A549 treated with RU486 at 1 μM for 4 hours (cell line): ENCODE data around the gene E2F4. TPM values are rescaled to one million over a fixed set of nuclear protein-coding genes. Genes with fewer than 3 reads are reported as not detected.

Experiments used
- total RNA-seq: library from RNA; stranded (reverse); fragments of 200-300 nt; extraction: Qiagen RNA extraction; gene quantifications from 5 replicates; pipeline ENCODE4 v1.2.3, GENCODE V29; 2022; ENCODE audit warnings: low read depth

Gene E2F4
- 73.1 to 95.2 TPM (median 91.3 TPM) in 5 replicates for total RNA-seq

GRCh38 chr16:67191995-67192681, at the start of gene E2F4:
TSS of gene E2F4 (plus strand) at chr16:67192155. CDS start at chr16:67192228, 73 bp downstream.

DNA sequence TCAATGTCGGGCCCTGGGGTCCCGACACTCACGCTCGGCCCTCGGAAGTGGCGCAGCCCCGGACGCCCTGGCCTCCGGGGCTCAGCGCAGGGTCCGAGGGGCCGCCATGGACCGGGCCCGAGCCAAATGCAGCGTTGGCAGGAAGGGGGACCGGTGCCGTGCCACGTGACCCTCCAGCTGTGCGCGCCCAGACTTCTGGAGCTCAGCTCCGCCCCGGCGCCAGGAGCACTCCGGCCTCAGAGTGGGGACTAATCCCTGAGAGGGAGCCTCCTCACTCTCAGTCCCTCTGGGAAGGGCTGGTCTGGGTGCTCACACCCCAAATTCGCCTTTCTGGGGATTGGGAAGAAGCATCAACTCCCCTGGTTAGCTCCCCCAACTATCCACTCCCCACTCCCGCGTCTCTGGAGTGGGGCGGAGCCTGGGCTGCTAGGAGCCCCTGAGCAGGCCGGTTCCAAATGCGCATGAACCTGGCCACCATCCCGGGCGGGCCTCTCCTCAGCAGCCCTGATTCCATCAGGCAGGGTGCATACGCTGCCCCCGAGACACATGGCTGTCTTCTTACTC, 41.0 kb upstream of the E2F4 start, which contains the start of gene B3GNT9:
Gene B3GNT9, minus strand, starts transcription at position 166 of the 564 bp plus-strand sequence. CDS start 513 bp downstream, outside the sequence.

DNA sequence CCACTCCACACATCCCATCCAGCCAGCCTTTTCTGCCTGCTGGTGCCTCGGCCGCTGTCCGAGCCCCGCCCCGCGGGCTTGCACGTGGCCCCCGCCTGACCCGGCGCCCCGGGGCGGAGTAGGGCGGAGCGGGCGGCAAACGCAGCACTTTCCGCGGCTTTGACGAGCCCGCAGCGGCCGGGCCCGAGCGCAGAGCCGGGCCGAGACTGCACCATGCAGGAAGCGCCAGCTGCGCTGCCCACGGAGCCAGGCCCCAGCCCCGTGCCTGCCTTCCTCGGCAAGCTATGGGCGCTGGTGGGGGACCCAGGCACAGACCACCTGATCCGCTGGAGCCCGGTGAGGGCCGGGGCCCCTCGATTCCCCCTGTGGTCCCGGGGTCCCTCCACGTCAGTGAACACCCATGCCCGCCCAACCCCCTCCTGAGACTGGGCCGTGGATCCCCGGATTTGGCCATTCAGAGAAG, 27.3 kb upstream of the E2F4 start, which contains the start of gene HSF4:
Gene HSF4, plus strand, starts transcription at position 147 of the 463 bp plus-strand sequence. Its CDS starts 67 bp downstream, at position 214.

DNA sequence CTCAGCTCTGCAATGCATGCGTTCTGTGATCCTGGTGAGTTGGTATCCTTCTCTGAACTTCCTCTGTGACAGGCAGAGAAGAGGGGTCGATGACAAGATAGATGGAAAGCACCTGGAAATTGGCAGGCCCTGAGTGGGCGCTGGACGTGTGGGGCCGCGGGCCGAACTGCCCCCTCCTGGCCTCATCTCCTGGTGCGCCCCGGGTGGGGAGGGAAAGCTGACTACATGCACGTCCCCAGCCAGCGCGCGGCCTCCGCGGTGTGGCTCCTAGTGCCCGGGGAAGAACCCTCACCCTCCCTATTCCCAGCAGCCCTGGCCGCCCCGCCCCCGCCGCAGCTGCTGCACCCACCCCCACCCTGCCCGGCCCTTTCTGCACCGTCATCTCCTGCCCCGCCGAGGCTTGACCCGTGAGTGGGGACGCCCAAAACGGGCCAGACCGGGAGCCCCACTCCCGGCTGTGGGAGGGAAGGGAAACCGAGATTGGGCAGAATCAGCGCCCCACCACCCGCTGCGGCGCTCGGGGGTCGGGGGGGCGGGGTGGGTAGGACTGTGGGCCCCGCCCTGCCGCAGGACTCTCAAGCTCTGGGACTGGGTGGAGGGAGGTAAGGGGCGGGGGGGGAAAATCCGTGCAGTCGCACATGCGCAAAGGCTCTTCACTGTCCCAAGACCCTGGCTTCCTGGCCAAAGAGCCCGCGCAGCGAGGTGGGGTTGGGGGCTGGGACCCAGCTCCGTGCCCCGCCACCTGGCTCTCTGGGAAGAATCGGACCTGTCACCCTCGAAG, 21.6 kb upstream of the E2F4 start, which contains the start of gene NOL3:
Gene NOL3, plus strand, starts transcription at position 371 of the 781 bp plus-strand sequence.

GRCh38 chr16:67183627-67184452, 8.1 kb upstream of the E2F4 start, which contains the start of gene MATCAP1:
TSS of gene MATCAP1 (minus strand) at chr16:67183963. CDS start at chr16:67180610, 3,353 bp downstream.

GRCh38 chr16:67190041-67190440, 1.9 kb upstream of the E2F4 start, which contains the start of gene EXOC3L1:
TSS of gene EXOC3L1 (minus strand) at chr16:67190136. CDS start at chr16:67189676, 460 bp downstream.

GRCh38 chr16:67199011-67199807, 7.3 kb downstream of the E2F4 start, which contains the start of gene ELMO3:
TSS of gene ELMO3 (plus strand) at chr16:67199131. CDS start at chr16:67199327, 196 bp downstream.

GRCh38 chr16:67226804-67227566, 35.0 kb downstream of the E2F4 start, which contains the start of gene TMEM208:
TSS of gene TMEM208 (plus strand) at chr16:67227130. CDS start at chr16:67227219, 89 bp downstream.

GRCh38 chr16:67247192-67248072, 55.5 kb downstream of the E2F4 start, which contains the start of gene FHOD1:
TSS of gene FHOD1 (minus strand) at chr16:67247481. CDS start at chr16:67247410, 71 bp downstream.

Other genes with a start within 250 kb of the E2F4 start
- gene CES3, start 230.9 kb upstream of the E2F4 start, total RNA-seq, result 1.5 to 2.2 TPM (median 1.9 TPM) in 5 replicates
- gene CES4A, start 203.6 kb upstream of the E2F4 start, total RNA-seq, result 1.4 to 2.1 TPM (median 1.6 TPM) in 5 replicates
- gene CBFB, start 163.0 kb upstream of the E2F4 start, total RNA-seq, result 46.6 to 57.3 TPM (median 50.3 TPM) in 5 replicates
- 22.5 to 25.5 TPM (median 24.4 TPM) in 5 replicates for gene PHAF1, start 82.2 kb upstream of the E2F4 start, total RNA-seq
- 6.3 to 8.5 TPM (median 8.3 TPM) in 5 replicates for gene B3GNT9, start 41.2 kb upstream of the E2F4 start, total RNA-seq
- gene TRADD, start 32.2 kb upstream of the E2F4 start, total RNA-seq, result 10.8 to 20.6 TPM (median 18.2 TPM) in 5 replicates
- gene FBXL8, start 32.2 kb upstream of the E2F4 start, total RNA-seq, result 5.0 to 8.5 TPM (median 7.1 TPM) in 5 replicates
- 8.5 to 15.7 TPM (median 12.7 TPM) in 5 replicates for gene HSF4, start 27.4 kb upstream of the E2F4 start, total RNA-seq
- 42.7 to 56.6 TPM (median 54.5 TPM) in 5 replicates for gene NOL3, start 21.6 kb upstream of the E2F4 start, total RNA-seq
- 3.0 to 6.4 TPM (median 5.2 TPM) in 5 replicates for gene MATCAP1, start 8.2 kb upstream of the E2F4 start, total RNA-seq
- gene EXOC3L1, start 2.0 kb upstream of the E2F4 start, total RNA-seq, result not detected in 5 replicates
- 0.75 to 1.6 TPM (median 1.2 TPM) in 5 replicates for gene ELMO3, start 7.0 kb downstream of the E2F4 start, total RNA-seq
- 87.7 to 101 TPM (median 89.2 TPM) in 5 replicates for gene TMEM208, start 35.0 kb downstream of the E2F4 start, total RNA-seq
- 30.2 to 53.3 TPM (median 46.7 TPM) in 5 replicates for gene FHOD1, start 55.3 kb downstream of the E2F4 start, total RNA-seq
- gene SLC9A5, start 56.8 kb downstream of the E2F4 start, total RNA-seq, result 0.89 to 1.6 TPM (median 1.4 TPM) in 5 replicates
- gene PLEKHG4, start 87.4 kb downstream of the E2F4 start, total RNA-seq, result 9.4 to 16.4 TPM (median 15.4 TPM) in 5 replicates
- gene KCTD19, start 134.6 kb downstream of the E2F4 start, total RNA-seq, result 0.21 to 0.35 TPM (median 0.30 TPM) in 4 of 5 replicates, not detected in the other
- 0.13 to 0.20 TPM in 2 of 5 replicates, not detected in the others for gene LRRC36, start 134.7 kb downstream of the E2F4 start, total RNA-seq
- 7.5 to 14.0 TPM (median 12.4 TPM) in 5 replicates for gene TPPP3, start 201.3 kb downstream of the E2F4 start, total RNA-seq
- gene ZDHHC1, start 224.3 kb downstream of the E2F4 start, total RNA-seq, result 5.3 to 7.6 TPM (median 6.5 TPM) in 5 replicates
- gene HSD11B2, start 239.0 kb downstream of the E2F4 start, total RNA-seq, result 1.2 to 1.8 TPM (median 1.7 TPM) in 5 replicates